Measurements from ENCODE around the gene HSD17B8.

Gene HSD17B8

DNA sequence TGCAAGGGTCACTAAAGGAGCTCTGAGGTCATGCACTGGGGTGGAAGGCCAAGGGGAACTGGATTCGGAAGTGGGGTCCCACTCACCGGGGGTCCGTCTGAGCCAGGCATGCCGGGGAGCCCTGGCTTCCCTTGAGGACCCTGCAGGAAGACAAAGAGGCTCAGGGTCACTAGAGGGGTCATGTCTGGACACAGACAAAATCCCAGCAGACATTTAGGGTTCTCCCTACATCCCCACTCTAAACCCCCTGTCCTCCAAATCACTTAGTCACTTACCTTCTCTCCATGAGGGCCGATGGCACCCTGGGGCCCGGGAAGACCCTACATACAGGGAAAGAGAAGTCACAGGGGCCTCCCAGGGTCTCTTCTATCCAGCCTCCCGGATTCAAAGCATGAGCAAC, 27.5 kb upstream of the HSD17B8 start:
- TF ChIP-seq TAF1 (IDR thresholded peaks at IDR 0.05; ENCODE audit: borderline replicate concordance, insufficient read depth, low read length) (no peak), POLR2AphosphoS5 (IDR thresholded peaks at IDR 0.05; ENCODE audit: low read depth, low read length) (no peak), SIN3A (IDR thresholded peaks at IDR 0.05; ENCODE audit: borderline replicate concordance, insufficient read depth, low read length) (no peak), FOXP2 (optimal IDR thresholded peaks at IDR 0.05; ENCODE audit: borderline replicate concordance, extremely low read depth, extremely low read length, insufficient read depth) (no peak)
- TF ChIP-seq, protein P1, sequence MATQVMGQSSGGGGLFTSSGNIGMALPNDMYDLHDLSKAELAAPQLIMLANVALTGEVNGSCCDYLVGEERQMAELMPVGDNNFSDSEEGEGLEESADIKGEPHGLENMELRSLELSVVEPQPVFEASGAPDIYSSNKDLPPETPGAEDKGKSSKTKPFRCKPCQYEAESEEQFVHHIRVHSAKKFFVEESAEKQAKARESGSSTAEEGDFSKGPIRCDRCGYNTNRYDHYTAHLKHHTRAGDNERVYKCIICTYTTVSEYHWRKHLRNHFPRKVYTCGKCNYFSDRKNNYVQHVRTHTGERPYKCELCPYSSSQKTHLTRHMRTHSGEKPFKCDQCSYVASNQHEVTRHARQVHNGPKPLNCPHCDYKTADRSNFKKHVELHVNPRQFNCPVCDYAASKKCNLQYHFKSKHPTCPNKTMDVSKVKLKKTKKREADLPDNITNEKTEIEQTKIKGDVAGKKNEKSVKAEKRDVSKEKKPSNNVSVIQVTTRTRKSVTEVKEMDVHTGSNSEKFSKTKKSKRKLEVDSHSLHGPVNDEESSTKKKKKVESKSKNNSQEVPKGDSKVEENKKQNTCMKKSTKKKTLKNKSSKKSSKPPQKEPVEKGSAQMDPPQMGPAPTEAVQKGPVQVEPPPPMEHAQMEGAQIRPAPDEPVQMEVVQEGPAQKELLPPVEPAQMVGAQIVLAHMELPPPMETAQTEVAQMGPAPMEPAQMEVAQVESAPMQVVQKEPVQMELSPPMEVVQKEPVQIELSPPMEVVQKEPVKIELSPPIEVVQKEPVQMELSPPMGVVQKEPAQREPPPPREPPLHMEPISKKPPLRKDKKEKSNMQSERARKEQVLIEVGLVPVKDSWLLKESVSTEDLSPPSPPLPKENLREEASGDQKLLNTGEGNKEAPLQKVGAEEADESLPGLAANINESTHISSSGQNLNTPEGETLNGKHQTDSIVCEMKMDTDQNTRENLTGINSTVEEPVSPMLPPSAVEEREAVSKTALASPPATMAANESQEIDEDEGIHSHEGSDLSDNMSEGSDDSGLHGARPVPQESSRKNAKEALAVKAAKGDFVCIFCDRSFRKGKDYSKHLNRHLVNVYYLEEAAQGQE (IDR thresholded peaks at IDR 0.05; ENCODE audit: insufficient read depth in 1 of 2, low read depth in 2 of 2, low read length in 2 of 2) = no peak

- TF ChIP-seq FOXP2 (optimal IDR thresholded peaks at IDR 0.05; ENCODE audit: borderline replicate concordance, extremely low read depth, extremely low read length, insufficient read depth) (no peak), POLR2AphosphoS5 (IDR thresholded peaks at IDR 0.05; ENCODE audit: low read depth, low read length) (no peak), SIN3A (IDR thresholded peaks at IDR 0.05; ENCODE audit: borderline replicate concordance, insufficient read depth, low read length) (no peak), TAF1 (IDR thresholded peaks at IDR 0.05; ENCODE audit: borderline replicate concordance, insufficient read depth, low read length) (no peak)
- TF ChIP-seq, protein P1 (IDR thresholded peaks at IDR 0.05; ENCODE audit: insufficient read depth in 1 of 2, low read depth in 2 of 2, low read length in 2 of 2) = no peak
These were observed 26.7 kb upstream of the HSD17B8 start for GRCh38 chr6:33177552-33178446.

GRCh38 chr6:33178755-33179475, 25.5 kb upstream of the HSD17B8 start:
- no peak for TF ChIP-seq SIN3A (IDR thresholded peaks at IDR 0.05; ENCODE audit: borderline replicate concordance, insufficient read depth, low read length)
- no peak for TF ChIP-seq FOXP2 (optimal IDR thresholded peaks at IDR 0.05; ENCODE audit: borderline replicate concordance, extremely low read depth, extremely low read length, insufficient read depth)
- TF ChIP-seq TAF1 (IDR thresholded peaks at IDR 0.05; ENCODE audit: borderline replicate concordance, insufficient read depth, low read length) = no peak
- no peak for TF ChIP-seq POLR2AphosphoS5 (IDR thresholded peaks at IDR 0.05; ENCODE audit: low read depth, low read length)
- TF ChIP-seq, protein P1 (IDR thresholded peaks at IDR 0.05; ENCODE audit: insufficient read depth in 1 of 2, low read depth in 2 of 2, low read length in 2 of 2) = no peak

DNA sequence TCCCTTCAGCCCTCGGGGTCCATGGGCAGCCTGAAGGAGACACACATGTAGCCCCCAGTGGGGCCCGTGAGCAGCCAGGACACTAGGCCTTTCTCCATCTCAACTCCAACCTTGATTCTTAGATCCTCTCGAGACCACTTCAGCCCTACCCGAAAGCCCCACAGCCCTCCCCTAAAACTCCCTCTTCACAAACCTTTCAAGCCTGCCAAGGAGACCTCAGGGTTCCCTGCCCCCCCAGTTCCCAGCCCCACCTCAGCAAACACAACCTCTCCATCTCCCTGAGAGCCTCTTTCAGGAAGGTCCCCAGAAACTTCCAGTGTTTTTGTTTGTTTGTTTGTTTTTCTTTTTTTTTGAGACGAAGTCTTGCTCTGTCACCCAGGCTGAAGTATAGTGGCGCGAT, 23.3 kb upstream of the HSD17B8 start:
- TF ChIP-seq FOXP2 (optimal IDR thresholded peaks at IDR 0.05; ENCODE audit: borderline replicate concordance, extremely low read depth, extremely low read length, insufficient read depth) (no peak), TAF1 (IDR thresholded peaks at IDR 0.05; ENCODE audit: borderline replicate concordance, insufficient read depth, low read length) (no peak), POLR2AphosphoS5 (IDR thresholded peaks at IDR 0.05; ENCODE audit: low read depth, low read length) (no peak), SIN3A (IDR thresholded peaks at IDR 0.05; ENCODE audit: borderline replicate concordance, insufficient read depth, low read length) (no peak)
- TF ChIP-seq, protein P1 (IDR thresholded peaks at IDR 0.05; ENCODE audit: insufficient read depth in 1 of 2, low read depth in 2 of 2, low read length in 2 of 2) = no peak
